ENCODE measurements around the gene DDX18. TPM values are rescaled to one million over a fixed set of nuclear protein-coding genes. Genes with fewer than 3 reads are reported as not detected.

Gene DDX18
- total and polyA plus RNA-seq, 12 donors: 17.5 to 40.4 (median 29.3) TPM

DNA sequence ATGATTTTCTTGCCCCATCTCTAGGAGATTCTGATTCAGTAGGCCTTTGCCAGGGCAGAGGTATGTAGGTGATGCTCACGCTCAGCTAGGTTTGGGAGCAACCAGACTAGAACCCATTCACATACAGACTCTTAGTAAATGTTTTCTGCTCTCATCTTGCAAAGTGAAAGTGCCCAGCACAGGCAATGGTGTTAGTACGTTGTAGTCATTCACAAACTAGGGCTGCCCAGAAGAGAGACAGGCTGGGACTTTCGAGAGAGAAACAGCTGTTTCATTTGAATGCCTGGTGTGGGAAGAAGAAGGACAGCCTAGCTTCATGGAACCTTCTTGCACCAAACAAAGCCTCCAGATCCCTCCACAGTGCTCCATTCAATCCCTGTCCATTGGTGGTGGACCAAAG, 19.4 kb downstream of the DDX18 start:
- no peaks in the 10 kb centered on the region for H3K9me3 ChIP-seq
- intact Hi-C loops (cut with DNase I): loop anchor here in 4 of 10 donors (10.0 kb wide), 3 partner anchors 81 to 171 kb away; no protein-coding TSS in a partner anchor
- peaks cover 0 to 17% (median 8%) of the 10 kb centered on the region in 9 donors for H3K4me1 ChIP-seq
- H3K27me3 ChIP-seq: peaks cover 0 to 8% (median 0%) of the 10 kb centered on the region in 7 donors
- H3K4me3 ChIP-seq: no peak overlapping the region
- no peak overlapping the region for H3K27ac ChIP-seq
- H3K36me3 ChIP-seq: peaks cover 0 to 57% (median 18%) of the 10 kb centered on the region in 9 donors
- TF ChIP-seq, protein P1, sequence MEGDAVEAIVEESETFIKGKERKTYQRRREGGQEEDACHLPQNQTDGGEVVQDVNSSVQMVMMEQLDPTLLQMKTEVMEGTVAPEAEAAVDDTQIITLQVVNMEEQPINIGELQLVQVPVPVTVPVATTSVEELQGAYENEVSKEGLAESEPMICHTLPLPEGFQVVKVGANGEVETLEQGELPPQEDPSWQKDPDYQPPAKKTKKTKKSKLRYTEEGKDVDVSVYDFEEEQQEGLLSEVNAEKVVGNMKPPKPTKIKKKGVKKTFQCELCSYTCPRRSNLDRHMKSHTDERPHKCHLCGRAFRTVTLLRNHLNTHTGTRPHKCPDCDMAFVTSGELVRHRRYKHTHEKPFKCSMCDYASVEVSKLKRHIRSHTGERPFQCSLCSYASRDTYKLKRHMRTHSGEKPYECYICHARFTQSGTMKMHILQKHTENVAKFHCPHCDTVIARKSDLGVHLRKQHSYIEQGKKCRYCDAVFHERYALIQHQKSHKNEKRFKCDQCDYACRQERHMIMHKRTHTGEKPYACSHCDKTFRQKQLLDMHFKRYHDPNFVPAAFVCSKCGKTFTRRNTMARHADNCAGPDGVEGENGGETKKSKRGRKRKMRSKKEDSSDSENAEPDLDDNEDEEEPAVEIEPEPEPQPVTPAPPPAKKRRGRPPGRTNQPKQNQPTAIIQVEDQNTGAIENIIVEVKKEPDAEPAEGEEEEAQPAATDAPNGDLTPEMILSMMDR (IDR thresholded peaks at IDR 0.05): no peak
- DNase-seq (no peak), ATAC-seq (no peak)
- WGBS, 2 donors: 85 to 88% methylated on average over 3 of the region's 3 CpGs

- TF ChIP-seq, protein P1 (IDR thresholded peaks at IDR 0.05): no peak
Measured at GRCh38 chr2:117834992-117835391, 20.5 kb downstream of the DDX18 start.

DNA sequence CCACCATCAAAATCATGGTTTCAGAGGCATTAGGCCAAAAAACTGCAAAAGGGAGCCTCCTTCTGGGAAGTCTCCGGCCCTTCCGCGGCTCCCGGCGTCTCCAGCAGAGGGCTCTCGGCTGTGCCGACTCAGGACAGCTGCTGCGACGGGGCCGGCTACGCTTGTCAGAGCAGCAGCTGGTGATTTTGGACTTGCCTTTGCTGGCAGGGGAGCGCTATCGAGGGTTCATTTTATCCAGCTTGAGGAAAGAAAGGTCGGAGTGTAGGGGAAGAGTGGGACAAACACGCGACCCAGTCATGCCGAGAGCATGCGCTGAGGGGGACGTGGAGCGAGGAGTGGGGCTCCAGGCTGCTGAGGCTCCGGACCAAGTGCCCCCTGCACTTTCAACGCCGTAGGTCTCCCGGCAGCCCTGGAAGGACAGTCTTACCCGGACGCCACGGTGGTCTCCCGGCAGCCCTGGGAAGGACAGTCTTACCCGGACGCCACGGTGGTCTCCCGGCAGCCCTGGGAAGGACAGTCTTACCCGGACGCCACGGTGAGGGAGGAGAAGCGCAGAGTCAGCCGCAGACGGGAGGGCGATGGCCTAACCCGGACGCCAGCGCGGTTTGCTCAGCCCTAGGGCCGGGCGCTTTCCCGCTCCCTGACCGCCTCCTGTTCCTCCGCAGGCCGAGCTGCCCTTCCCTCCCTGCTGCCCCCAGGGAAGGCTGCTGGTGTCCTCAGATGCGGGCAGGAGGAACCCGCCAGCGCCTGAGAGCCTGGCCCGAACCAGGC, 21.7 kb downstream of the DDX18 start:
- Histone ChIP-seq H3K27ac (peak overlapping the region in 7 of 10 donors; percentile 11 to 67 (median 46)), H3K9me3 (no peaks in the 10 kb centered on the region), H3K4me1 (peaks cover 0 to 17% (median 8%) of the 10 kb centered on the region in 9 donors), H3K36me3 (peaks cover 0 to 34% (median 5%) of the 10 kb centered on the region in 9 donors), H3K27me3 (peaks cover 0 to 8% (median 0%) of the 10 kb centered on the region in 7 donors), H3K4me3 (peak overlapping the region; percentile 24 to 66 (median 51))
- intact Hi-C loops (cut with DNase I): loop anchor here (1.0 to 10.0 kb wide), 8 partner anchors 79 to 176 kb away; partner anchors contain the start of gene CCDC93 (in 1 of the 10)
- TF ChIP-seq, protein P1 (IDR thresholded peaks at IDR 0.05): peak; percentile 61 to 92 (median 82)
- peak; percentile 94 to 97 (median 96) for ATAC-seq
- WGBS, 2 donors: 3 to 4% methylated on average over 52 to 53 of the region's 53 CpGs
- DNase-seq: peak; percentile 82 to 86

More at GRCh38 chr2:117834992-117835391, 20.5 kb downstream of the DDX18 start:
- H3K36me3 ChIP-seq: peaks cover 0 to 46% (median 7%) of the 10 kb centered on the region in 9 donors
- no peak overlapping the region for H3K27ac ChIP-seq
- no peak for ATAC-seq
- H3K9me3 ChIP-seq: no peaks in the 10 kb centered on the region
- no peak overlapping the region for H3K4me3 ChIP-seq
- 89 to 90% methylated on average over 3 of the region's 3 CpGs for WGBS, 2 donors
- peaks cover 0 to 17% (median 8%) of the 10 kb centered on the region in 9 donors for H3K4me1 ChIP-seq
- intact Hi-C loops (cut with DNase I): loop anchor here (5.0 to 10.0 kb wide), 6 partner anchors 80 to 177 kb away; partner anchors contain the start of gene CCDC93 (in 1 of the 10)
- H3K27me3 ChIP-seq: peaks cover 0 to 8% (median 0%) of the 10 kb centered on the region in 7 donors
- no peak for DNase-seq

GRCh38 chr2:117845304-117845703, 30.8 kb downstream of the DDX18 start:
- no peaks in the 10 kb centered on the region for H3K9me3 ChIP-seq
- no peak for DNase-seq
- 92 to 94% methylated on average over 2 of the region's 2 CpGs for WGBS, 2 donors
- H3K27ac ChIP-seq: no peak overlapping the region
- H3K4me1 ChIP-seq: no peaks in the 10 kb centered on the region
- intact Hi-C loops (cut with DNase I): no loop called here
- TF ChIP-seq, protein P1 (IDR thresholded peaks at IDR 0.05): no peak
- no peak for ATAC-seq
- H3K4me3 ChIP-seq: no peak overlapping the region
- peaks cover 0 to 50% (median 27%) of the 10 kb centered on the region in 7 donors for H3K27me3 ChIP-seq
- H3K36me3 ChIP-seq: no peaks in the 10 kb centered on the region

Data from heart right ventricle (tissue), 16 donors.